ENCODE data around the gene RPS19. TPM values are rescaled to one million over a fixed set of nuclear protein-coding genes. Genes with fewer than 3 reads are reported as not detected.

The RPS19 gene
- total RNA-seq, 1 donor from 2014 or later = 1,667 TPM

GRCh38 chr19:41917676-41918075 is 57.6 kb downstream of the RPS19 start:
- H3K4me1 ChIP-seq = no peaks in the 10 kb centered on the region
- no peaks in the 10 kb centered on the region for H3K36me3 ChIP-seq
- H3K4me3 ChIP-seq = no peak overlapping the region
- H3K27ac ChIP-seq = no peak overlapping the region
- H3K9me3 ChIP-seq = no peaks in the 10 kb centered on the region
- ATAC-seq (no peak), DNase-seq (no peak)
- H3K27me3 ChIP-seq = peaks cover 62% of the 10 kb centered on the region
- intact Hi-C loops (cut with DNase I) = no loop called here
- no peak for TF ChIP-seq CTCF (IDR thresholded peaks at IDR 0.05)

- H3K4me3 ChIP-seq = no peak overlapping the region
- H3K36me3 ChIP-seq = no peaks in the 10 kb centered on the region
- no peak for TF ChIP-seq CTCF (IDR thresholded peaks at IDR 0.05)
- H3K9me3 ChIP-seq = no peaks in the 10 kb centered on the region
- DNase-seq (no peak), ATAC-seq (no peak)
- peaks cover 63% of the 10 kb centered on the region for H3K27me3 ChIP-seq
- no peak overlapping the region for H3K27ac ChIP-seq
- intact Hi-C loops (cut with DNase I) = no loop called here
- H3K4me1 ChIP-seq = no peaks in the 10 kb centered on the region
Observed at GRCh38 chr19:41918095-41918494, 58.0 kb downstream of the RPS19 start.

- H3K27me3 ChIP-seq = peaks cover 62% of the 10 kb centered on the region
- ATAC-seq (no peak), DNase-seq (no peak)
- no peak overlapping the region for H3K4me3 ChIP-seq
- no peaks in the 10 kb centered on the region for H3K4me1 ChIP-seq
- H3K27ac ChIP-seq = no peak overlapping the region
- intact Hi-C loops (cut with DNase I) = no loop called here
- no peak for TF ChIP-seq CTCF (IDR thresholded peaks at IDR 0.05)
- no peaks in the 10 kb centered on the region for H3K9me3 ChIP-seq
- H3K36me3 ChIP-seq = no peaks in the 10 kb centered on the region
Observed at GRCh38 chr19:41918653-41919244, 58.7 kb downstream of the RPS19 start.

- Histone ChIP-seq H3K27me3 (peaks cover 62% of the 10 kb centered on the region), H3K36me3 (no peaks in the 10 kb centered on the region), H3K4me1 (no peaks in the 10 kb centered on the region), H3K4me3 (no peak overlapping the region), H3K9me3 (no peaks in the 10 kb centered on the region), H3K27ac (no peak overlapping the region)
- intact Hi-C loops (cut with DNase I) = no loop called here
- TF ChIP-seq CTCF (IDR thresholded peaks at IDR 0.05) = no peak
- DNase-seq = no peak
- ATAC-seq = no peak
Observed at GRCh38 chr19:41919948-41920712, 60.1 kb downstream of the RPS19 start.

GRCh38 chr19:41920882-41921576 is 61.0 kb downstream of the RPS19 start:
- ATAC-seq (no peak), DNase-seq (no peak)
- no peak overlapping the region for H3K27ac ChIP-seq
- peaks cover 62% of the 10 kb centered on the region for H3K27me3 ChIP-seq
- no peaks in the 10 kb centered on the region for H3K4me1 ChIP-seq
- H3K9me3 ChIP-seq = no peaks in the 10 kb centered on the region
- no peak for TF ChIP-seq CTCF (IDR thresholded peaks at IDR 0.05)
- intact Hi-C loops (cut with DNase I) = no loop called here
- no peaks in the 10 kb centered on the region for H3K36me3 ChIP-seq
- H3K4me3 ChIP-seq = no peak overlapping the region

Data from upper lobe of right lung (tissue), 1 donor.